Measurements from ENCODE around the gene MEA1. TPM values are rescaled to one million over a fixed set of nuclear protein-coding genes. Genes with fewer than 3 reads are reported as not detected.

MEA1 gene
- total and polyA plus RNA-seq, 7 donors: 20.3 to 95.2 (median 27.5) TPM

- ATAC-seq (peak; percentile 94 to 97 (median 95)), DNase-seq (peak; percentile 97 to 99)
- 0 to 1% (median 0%) methylated on average over 50 to 59 of the region's 59 CpGs for WGBS, 3 donors
- Histone ChIP-seq H3K36me3 (ENCODE audit: insufficient read depth in 1 of 2, low read depth in 1 of 2) (peaks cover 0 to 8% of the 10 kb centered on the region in 2 donors), H3K27ac (peak within 1 kb of the TSS; percentile 87), H3K4me1 (peaks cover 39% of the 10 kb centered on the region), H3K27me3 (ENCODE audit: insufficient read depth in 3 of 3, low read length in 2 of 3) (no peaks in the 10 kb centered on the region), H3K4me3 (peak within 1 kb of the TSS; percentile 88), H3K9me3 (no peaks in the 10 kb centered on the region)
- no peak for TF ChIP-seq CTCF (IDR thresholded peaks at IDR 0.05)
- intact Hi-C loops (cut with DNase I): no loop called here
Observed at GRCh38 chr6:42984001-42984923, 29.5 kb downstream of the MEA1 start, which contains the start of gene PPP2R5D. PPP2R5D (plus strand) TSS chr6:42984570; CDS start chr6:42984678, 108 bp downstream.

DNA sequence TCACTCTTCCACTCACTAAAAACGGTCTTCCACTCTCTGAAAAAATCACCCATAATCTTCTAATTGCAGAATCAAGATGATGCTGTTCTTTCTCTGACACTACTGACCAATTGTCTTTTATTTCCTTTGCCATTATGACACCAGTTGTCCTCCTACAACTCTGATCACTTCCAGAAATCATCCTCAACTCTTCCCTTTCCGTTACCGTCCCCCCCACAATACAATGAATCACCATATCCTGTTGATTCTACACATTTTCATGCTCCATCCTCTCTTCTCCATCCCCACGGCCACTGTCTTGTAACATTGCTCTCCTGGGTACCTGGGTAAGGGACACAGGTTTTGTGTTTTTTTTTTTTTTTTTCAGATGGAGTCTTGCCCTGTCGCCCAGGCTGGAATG is 31.9 kb downstream of the MEA1 start:
- Histone ChIP-seq H3K27ac (no peak overlapping the region), H3K9me3 (no peaks in the 10 kb centered on the region), H3K36me3 (ENCODE audit: insufficient read depth in 1 of 2, low read depth in 1 of 2) (peaks cover 0 to 5% of the 10 kb centered on the region in 2 donors), H3K4me1 (peaks cover 36% of the 10 kb centered on the region), H3K27me3 (ENCODE audit: insufficient read depth in 3 of 3, low read length in 2 of 3) (no peaks in the 10 kb centered on the region), H3K4me3 (no peak overlapping the region)
- ATAC-seq: no peak
- DNase-seq: no peak
- TF ChIP-seq CTCF (IDR thresholded peaks at IDR 0.05): no peak
- intact Hi-C loops (cut with DNase I): no loop called here
- 84 to 90% (median 89%) methylated on average over 5 of the region's 5 CpGs for WGBS, 3 donors

- Histone ChIP-seq H3K4me3 (peak overlapping the region; percentile 98), H3K27me3 (ENCODE audit: insufficient read depth in 3 of 3, low read length in 2 of 3) (no peaks in the 10 kb centered on the region), H3K36me3 (ENCODE audit: insufficient read depth in 1 of 2, low read depth in 1 of 2) (peaks cover 0 to 8% of the 10 kb centered on the region in 2 donors), H3K27ac (peak overlapping the region; percentile 98), H3K4me1 (peaks cover 21% of the 10 kb centered on the region), H3K9me3 (no peaks in the 10 kb centered on the region)
- ATAC-seq (peak in 2 of 4 donors; percentile 18 to 29), DNase-seq (no peak)
- intact Hi-C loops (cut with DNase I): loop anchor here in 1 of 2 donors (5.0 kb wide), 1 partner anchor 1037 kb away; the partner anchor contains the start of gene CCND3
- no peak for TF ChIP-seq CTCF (IDR thresholded peaks at IDR 0.05)
- WGBS, 3 donors: 42 to 46% (median 46%) methylated on average over 9 of the region's 9 CpGs
Observed at GRCh38 chr6:42979523-42980177, 34.1 kb downstream of the MEA1 start.

- intact Hi-C loops (cut with DNase I): loop anchor here in 1 of 2 donors (5.0 kb wide), 1 partner anchor 1037 kb away; the partner anchor contains the start of gene CCND3
- Histone ChIP-seq H3K27me3 (ENCODE audit: insufficient read depth in 3 of 3, low read length in 2 of 3) (no peaks in the 10 kb centered on the region), H3K27ac (peak within 1 kb of the TSS; percentile 98), H3K4me3 (peak within 1 kb of the TSS; percentile 98), H3K36me3 (ENCODE audit: insufficient read depth in 1 of 2, low read depth in 1 of 2) (peaks cover 0 to 12% of the 10 kb centered on the region in 2 donors), H3K4me1 (peaks cover 21% of the 10 kb centered on the region), H3K9me3 (no peaks in the 10 kb centered on the region)
- WGBS, 3 donors: 0% methylated on average over 50 to 59 of the region's 59 CpGs
- DNase-seq: peak; percentile 93 to 94
- no peak for TF ChIP-seq CTCF (IDR thresholded peaks at IDR 0.05)
- ATAC-seq: peak; percentile 87 to 92 (median 92)
Observed at GRCh38 chr6:42978839-42979522, 34.8 kb downstream of the MEA1 start, which contains the start of gene PEX6. PEX6 (minus strand) TSS chr6:42979181; CDS start chr6:42979150, 31 bp downstream.

All from psoas muscle (tissue), 8 donors.